Colonic mucosa (tissue), 4 donors: ENCODE measurements around the gene RNF150. TPM values are rescaled to one million over a fixed set of nuclear protein-coding genes. Genes with fewer than 3 reads are reported as not detected.

ENCODE experiments used
- DNase-seq: peaks from one replicate; pipeline ENCODE4 v3.0.0-alpha.2; 2020
- H3K27ac ChIP-seq: fragments of 200-600 bp; one replicate; pipeline ENCODE4 v1.8.0; 2021
- H3K27me3 ChIP-seq: fragments of 200-600 bp; one replicate; pipeline ENCODE4 v1.8.0; 2021
- H3K36me3 ChIP-seq: fragments of 200-600 bp; one replicate; pipeline ENCODE4 v1.8.0; 2021
- H3K4me1 ChIP-seq: fragments of 200-600 bp; one replicate; pipeline ENCODE4 v1.8.0; 2021; ENCODE audit warnings: mild to moderate bottlenecking
- H3K4me3 ChIP-seq: fragments of 200-600 bp; one replicate; pipeline ENCODE4 v1.8.0; 2021
- H3K9ac ChIP-seq, 2 donors: one replicate each; pipeline ENCODE4 v1.7.0; 2013; ENCODE audit warnings: control low read depth in 2 of 2, low read depth in 2 of 2, low read length in 2 of 2
- H3K9me3 ChIP-seq: fragments of 200-600 bp; one replicate; pipeline ENCODE4 v1.8.0; 2021
- intact Hi-C: fragments of 100-400 bp; cut with DNase I; formaldehyde crosslinking; loops from one replicate; pipeline ENCODE4 v1.14.1; 2022
- total RNA-seq, 2 donors: library from RNA; stranded (reverse); fragmentation: NEBNext Ultra II Directional in 1 of 2; extraction: Animal tissue kit (Norgen Biotek cat#: 25700) in 1 of 2; gene quantifications; one replicate each; pipeline ENCODE4 v1.2.1, GENCODE V29; 2021
- TF ChIP-seq, protein P1 (sequence below): fragments of 200-600 bp; IDR thresholded peaks from one replicate; pipeline ENCODE4 v1.8.0; 2022; ENCODE audit warnings: antibody characterized with exemption, mild to moderate bottlenecking
- donor health status: healthy.
- donor health status: DM: no; HTN: no; CAD: no.
- donor health status: DM: no; HTN: no; CAD: no.

Gene RNF150
- total RNA-seq, 2 donors from 2014 or later = 0.86 to 6.9 TPM

DNA sequence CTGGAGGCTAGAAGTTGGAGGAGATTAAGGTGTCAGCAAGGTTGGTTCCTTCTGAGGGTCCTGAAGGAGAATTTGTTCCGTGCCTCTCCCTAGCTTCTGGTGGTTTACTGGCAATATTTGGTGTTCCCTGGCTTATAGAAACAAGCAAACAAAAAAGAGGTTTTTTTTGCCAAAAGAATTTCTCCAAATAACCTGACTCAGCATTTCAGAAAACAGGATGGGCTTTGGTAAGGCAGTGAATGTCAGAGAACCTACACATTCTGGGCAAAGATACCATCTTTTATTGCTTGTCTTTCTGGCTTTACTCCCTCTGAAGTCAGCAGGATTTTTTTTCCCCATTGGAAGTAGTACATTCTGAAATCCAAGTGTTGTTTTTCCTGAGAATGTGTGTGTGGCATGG is 283.7 kb downstream of the RNF150 start:
- no peaks in the 10 kb centered on the region for H3K36me3 ChIP-seq
- TF ChIP-seq, protein P1, sequence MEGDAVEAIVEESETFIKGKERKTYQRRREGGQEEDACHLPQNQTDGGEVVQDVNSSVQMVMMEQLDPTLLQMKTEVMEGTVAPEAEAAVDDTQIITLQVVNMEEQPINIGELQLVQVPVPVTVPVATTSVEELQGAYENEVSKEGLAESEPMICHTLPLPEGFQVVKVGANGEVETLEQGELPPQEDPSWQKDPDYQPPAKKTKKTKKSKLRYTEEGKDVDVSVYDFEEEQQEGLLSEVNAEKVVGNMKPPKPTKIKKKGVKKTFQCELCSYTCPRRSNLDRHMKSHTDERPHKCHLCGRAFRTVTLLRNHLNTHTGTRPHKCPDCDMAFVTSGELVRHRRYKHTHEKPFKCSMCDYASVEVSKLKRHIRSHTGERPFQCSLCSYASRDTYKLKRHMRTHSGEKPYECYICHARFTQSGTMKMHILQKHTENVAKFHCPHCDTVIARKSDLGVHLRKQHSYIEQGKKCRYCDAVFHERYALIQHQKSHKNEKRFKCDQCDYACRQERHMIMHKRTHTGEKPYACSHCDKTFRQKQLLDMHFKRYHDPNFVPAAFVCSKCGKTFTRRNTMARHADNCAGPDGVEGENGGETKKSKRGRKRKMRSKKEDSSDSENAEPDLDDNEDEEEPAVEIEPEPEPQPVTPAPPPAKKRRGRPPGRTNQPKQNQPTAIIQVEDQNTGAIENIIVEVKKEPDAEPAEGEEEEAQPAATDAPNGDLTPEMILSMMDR = no peak
- DNase-seq = no peak
- intact Hi-C loops = no loop called here
- no peaks in the 10 kb centered on the region for H3K27me3 ChIP-seq
- no peaks in the 10 kb centered on the region for H3K9me3 ChIP-seq
- no peak overlapping the region for H3K27ac ChIP-seq
- H3K4me1 ChIP-seq = no peaks in the 10 kb centered on the region
- no peak overlapping the region for H3K9ac ChIP-seq
- H3K4me3 ChIP-seq = no peak overlapping the region

DNA sequence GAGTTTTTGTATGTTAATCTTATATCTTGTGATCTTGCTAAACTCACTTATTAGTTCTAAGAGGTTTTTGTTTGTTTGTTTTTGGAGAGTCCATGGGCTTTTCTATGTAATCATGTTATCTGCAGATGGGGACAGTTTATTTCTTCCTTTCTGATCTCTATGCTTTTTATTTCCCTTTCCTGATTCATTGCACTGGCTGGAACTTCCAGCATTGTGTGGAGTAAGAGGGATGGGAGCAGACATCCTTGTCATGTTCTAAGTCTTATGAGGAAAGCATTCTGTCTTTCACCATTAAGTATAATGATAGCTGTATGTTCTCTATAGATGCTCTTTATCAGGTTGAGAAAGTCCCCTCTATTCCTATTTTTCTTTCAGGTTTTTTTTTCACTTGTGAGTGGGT is 286.5 kb downstream of the RNF150 start:
- intact Hi-C loops = no loop called here
- no peaks in the 10 kb centered on the region for H3K36me3 ChIP-seq

DNA sequence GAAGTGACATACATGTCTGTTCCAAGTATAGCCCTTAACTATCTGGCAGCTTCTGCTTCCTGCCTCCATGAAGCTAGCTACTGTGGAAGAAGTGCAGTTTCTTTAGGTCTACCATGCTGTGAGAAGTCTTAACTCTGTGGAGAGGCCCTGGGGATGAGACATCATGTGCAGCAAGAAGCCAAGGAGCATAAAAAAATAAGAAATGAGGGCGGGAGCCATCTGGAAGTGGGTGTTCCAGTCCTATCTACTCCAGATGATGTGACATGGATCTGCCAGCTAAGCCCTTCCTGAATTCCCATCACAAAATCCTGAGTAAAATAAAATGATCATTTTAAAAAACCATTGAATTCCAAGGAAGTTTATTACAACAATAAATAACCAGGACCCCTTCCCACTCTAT is 289.2 kb downstream of the RNF150 start:
- Histone ChIP-seq H3K9ac (no peak overlapping the region), H3K36me3 (no peaks in the 10 kb centered on the region), H3K4me1 (no peaks in the 10 kb centered on the region), H3K9me3 (no peaks in the 10 kb centered on the region), H3K4me3 (no peak overlapping the region), H3K27ac (no peak overlapping the region), H3K27me3 (no peaks in the 10 kb centered on the region)
- intact Hi-C loops = no loop called here
- DNase-seq = no peak
- TF ChIP-seq, protein P1 = no peak

More for the DNA sequence above, 286.5 kb downstream of the RNF150 start:
- DNase-seq = no peak
- Histone ChIP-seq H3K9ac (no peak overlapping the region), H3K4me3 (no peak overlapping the region), H3K9me3 (no peaks in the 10 kb centered on the region), H3K27ac (no peak overlapping the region), H3K27me3 (no peaks in the 10 kb centered on the region), H3K4me1 (no peaks in the 10 kb centered on the region)
- TF ChIP-seq, protein P1 = no peak

DNA sequence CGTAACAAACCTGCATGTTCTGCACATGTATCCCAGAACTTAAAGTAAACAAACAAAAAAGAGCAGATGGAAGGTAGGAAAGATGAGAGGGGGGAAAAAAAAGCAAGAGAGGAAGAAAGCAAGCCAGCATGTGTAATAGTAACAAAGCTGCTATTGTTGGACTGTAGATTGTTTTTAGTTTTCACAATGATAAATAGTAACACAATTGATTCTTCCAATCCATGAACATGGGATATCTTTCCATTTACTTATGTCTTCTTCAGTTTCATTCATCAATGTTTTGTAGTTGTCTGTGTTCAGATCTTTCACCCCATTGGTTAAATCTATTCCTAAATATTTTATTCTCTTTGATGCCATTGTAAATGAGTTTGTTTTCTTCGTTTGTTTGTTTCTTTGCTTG is 292.1 kb downstream of the RNF150 start:
- Histone ChIP-seq H3K27me3 (no peaks in the 10 kb centered on the region), H3K4me1 (no peaks in the 10 kb centered on the region), H3K9me3 (no peaks in the 10 kb centered on the region), H3K9ac (no peak overlapping the region), H3K36me3 (no peaks in the 10 kb centered on the region), H3K27ac (no peak overlapping the region), H3K4me3 (no peak overlapping the region)
- TF ChIP-seq, protein P1 = no peak
- no peak for DNase-seq
- intact Hi-C loops = no loop called here

DNA sequence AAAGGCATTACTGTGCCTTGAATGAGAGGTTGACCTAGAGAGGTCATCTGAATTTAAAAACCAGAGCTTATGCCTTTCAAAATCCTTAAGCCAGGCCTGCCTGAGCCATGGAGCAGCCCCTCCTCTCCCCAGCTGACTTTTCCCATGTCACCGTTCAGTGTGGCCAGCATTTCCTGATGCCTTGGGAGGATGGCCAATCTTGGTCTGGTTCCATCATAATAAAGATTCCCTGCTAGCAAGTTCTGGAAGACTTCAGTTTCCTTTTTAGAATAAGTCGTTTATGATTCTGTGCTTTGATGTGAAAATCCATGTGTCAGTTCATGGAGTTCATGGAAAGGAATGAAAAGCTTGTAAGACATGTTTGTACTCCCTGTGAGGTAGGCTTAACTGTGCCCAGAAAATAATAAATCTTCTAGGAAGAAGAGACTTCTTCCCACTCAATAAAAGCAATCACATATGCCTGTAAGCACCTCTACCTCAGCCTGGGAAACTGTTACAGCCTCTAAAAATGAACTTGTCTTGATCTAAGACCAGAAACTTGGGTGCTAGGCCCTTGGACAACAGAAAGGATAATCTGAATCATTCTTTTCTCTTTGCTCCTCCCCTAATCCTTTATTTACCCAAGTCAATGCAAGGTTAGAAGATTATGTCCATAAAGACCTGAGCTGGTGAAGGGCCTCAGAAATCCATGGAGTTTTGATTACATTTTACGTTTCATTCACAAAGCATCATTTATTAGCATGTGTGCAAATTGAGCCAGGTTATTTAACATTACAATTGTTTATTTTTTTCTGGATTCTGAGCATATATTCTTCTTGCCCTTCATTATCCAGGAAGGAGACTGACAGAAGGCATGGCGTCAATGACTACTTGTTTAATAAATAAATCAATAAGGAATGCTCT is 293.1 kb downstream of the RNF150 start:
- Histone ChIP-seq H3K4me3 (no peak overlapping the region), H3K9me3 (no peaks in the 10 kb centered on the region), H3K9ac (no peak overlapping the region), H3K36me3 (no peaks in the 10 kb centered on the region), H3K27me3 (no peaks in the 10 kb centered on the region), H3K4me1 (no peaks in the 10 kb centered on the region), H3K27ac (no peak overlapping the region)
- DNase-seq = no peak
- TF ChIP-seq, protein P1 = no peak
- intact Hi-C loops = no loop called here
